Mesothelial cell of epicardium (in vitro differentiated cells): ENCODE measurements around the gene NTM. TPM values are rescaled to one million over a fixed set of nuclear protein-coding genes. Genes with fewer than 3 reads are reported as not detected.

Experiments used
- DNase-seq, 2 experiments: peaks; one replicate each; pipeline ENCODE4 v3.0.0; 2021; ENCODE audit warnings: low spot score in 2 of 2; ENCODE audit not compliant: unreplicated experiment in 2 of 2
- H3K27ac Mint-ChIP-seq: 2 replicates; pipeline ENCODE4 v1.8.0; 2021; ENCODE audit warnings: mixed read lengths
- H3K27me3 Mint-ChIP-seq: 2 replicates; pipeline ENCODE4 v1.8.0; 2021; ENCODE audit warnings: low read depth, mixed read lengths
- H3K36me3 Mint-ChIP-seq: 2 replicates; pipeline ENCODE4 v1.8.0; 2021; ENCODE audit warnings: mixed read lengths
- H3K4me1 Mint-ChIP-seq: 2 replicates; pipeline ENCODE4 v1.8.0; 2021; ENCODE audit warnings: mixed read lengths
- H3K4me3 Mint-ChIP-seq: 2 replicates; pipeline ENCODE4 v1.8.0; 2021; ENCODE audit warnings: mild to moderate bottlenecking, moderate library complexity, mixed read lengths
- H3K9me3 Mint-ChIP-seq: 2 replicates; pipeline ENCODE4 v1.8.0; 2021; ENCODE audit warnings: mixed read lengths
- total RNA-seq: library from RNA; stranded (reverse); gene quantifications from 3 replicates; pipeline ENCODE4 v1.2.1, GENCODE V29; 2021
- TF ChIP-seq, protein P1 (sequence below): fragments of 200-600 bp; sonication (generic); IDR thresholded peaks from one replicate; pipeline ENCODE4 v1.5.0; 2021; ENCODE audit warnings: antibody characterized with exemption; ENCODE audit not compliant: unreplicated experiment

The NTM gene
- total RNA-seq, 1 donor from 2014 or later, result 3.9 TPM

DNA sequence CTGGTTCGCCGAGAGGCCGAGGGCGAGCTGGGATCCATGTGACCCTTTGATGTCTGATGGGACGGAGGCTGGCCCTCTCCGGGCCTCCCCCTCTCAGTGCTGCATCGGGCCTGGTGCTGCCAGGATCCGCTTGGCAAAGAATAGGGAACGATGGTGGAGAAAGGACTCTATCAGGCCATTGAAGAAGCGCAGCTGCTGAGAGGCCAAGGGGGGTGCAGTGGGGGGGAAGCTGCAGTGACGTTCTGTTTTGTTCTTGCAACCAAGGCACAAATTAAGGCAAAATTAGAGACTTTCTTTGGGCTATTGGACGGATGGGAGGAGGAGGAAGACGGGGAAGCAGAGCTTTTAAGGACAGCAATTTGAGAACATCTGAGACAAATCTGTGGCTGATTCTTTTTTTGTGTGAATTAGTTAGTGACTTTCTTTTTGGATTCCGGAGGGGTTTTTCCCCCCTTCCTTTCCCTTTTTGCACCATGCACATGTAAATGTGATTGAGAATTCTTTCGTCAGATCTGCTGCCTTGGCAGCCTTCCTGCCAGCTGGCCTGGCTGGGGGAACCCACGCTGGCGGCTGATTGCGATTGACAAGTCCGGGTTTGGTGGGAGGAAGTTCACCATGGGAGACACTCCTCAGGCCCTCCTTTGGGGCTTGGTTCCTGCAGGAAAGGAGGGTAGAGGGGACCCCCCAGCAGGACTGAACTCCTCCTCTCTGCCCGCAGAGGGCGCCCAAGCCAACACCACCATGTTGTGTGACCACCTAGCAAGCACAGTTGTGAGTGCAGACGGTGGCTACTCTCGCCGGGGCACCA is 214.6 kb downstream of the NTM start:
- Mint-ChIP-seq H3K4me1 (no peaks in the 10 kb centered on the region), H3K4me3 (no peak overlapping the region), H3K27me3 (peaks cover 17% of the 10 kb centered on the region), H3K36me3 (no peaks in the 10 kb centered on the region), H3K9me3 (peaks cover 5% of the 10 kb centered on the region), H3K27ac (no peak overlapping the region)
- DNase-seq, result no peak
- TF ChIP-seq, protein P1, sequence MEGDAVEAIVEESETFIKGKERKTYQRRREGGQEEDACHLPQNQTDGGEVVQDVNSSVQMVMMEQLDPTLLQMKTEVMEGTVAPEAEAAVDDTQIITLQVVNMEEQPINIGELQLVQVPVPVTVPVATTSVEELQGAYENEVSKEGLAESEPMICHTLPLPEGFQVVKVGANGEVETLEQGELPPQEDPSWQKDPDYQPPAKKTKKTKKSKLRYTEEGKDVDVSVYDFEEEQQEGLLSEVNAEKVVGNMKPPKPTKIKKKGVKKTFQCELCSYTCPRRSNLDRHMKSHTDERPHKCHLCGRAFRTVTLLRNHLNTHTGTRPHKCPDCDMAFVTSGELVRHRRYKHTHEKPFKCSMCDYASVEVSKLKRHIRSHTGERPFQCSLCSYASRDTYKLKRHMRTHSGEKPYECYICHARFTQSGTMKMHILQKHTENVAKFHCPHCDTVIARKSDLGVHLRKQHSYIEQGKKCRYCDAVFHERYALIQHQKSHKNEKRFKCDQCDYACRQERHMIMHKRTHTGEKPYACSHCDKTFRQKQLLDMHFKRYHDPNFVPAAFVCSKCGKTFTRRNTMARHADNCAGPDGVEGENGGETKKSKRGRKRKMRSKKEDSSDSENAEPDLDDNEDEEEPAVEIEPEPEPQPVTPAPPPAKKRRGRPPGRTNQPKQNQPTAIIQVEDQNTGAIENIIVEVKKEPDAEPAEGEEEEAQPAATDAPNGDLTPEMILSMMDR, result no peak

DNA sequence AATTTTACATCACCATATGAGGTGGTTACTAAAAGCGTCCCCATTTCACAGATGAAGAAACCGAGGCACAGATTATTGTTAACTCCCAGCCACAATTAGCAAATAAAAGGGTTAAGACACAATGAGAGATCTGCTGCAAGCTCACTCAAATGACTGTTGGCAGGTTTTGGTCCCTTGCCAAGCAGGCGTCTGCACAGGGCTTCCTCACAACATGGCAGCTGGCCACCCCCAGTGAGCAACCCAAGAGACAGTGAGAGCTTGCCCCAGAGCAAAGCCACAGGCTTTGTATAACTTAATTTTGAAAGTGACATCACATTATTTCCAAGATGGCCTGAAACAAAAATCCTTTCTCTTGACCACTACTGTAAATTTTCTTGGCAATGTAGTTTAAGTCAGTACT is 217.6 kb downstream of the NTM start:
- Mint-ChIP-seq H3K4me1 (peaks cover 8% of the 10 kb centered on the region), H3K4me3 (no peak overlapping the region), H3K9me3 (peaks cover 5% of the 10 kb centered on the region), H3K27ac (no peak overlapping the region), H3K36me3 (no peaks in the 10 kb centered on the region), H3K27me3 (peaks cover 19% of the 10 kb centered on the region)
- no peak for DNase-seq
- TF ChIP-seq, protein P1, result no peak

DNA sequence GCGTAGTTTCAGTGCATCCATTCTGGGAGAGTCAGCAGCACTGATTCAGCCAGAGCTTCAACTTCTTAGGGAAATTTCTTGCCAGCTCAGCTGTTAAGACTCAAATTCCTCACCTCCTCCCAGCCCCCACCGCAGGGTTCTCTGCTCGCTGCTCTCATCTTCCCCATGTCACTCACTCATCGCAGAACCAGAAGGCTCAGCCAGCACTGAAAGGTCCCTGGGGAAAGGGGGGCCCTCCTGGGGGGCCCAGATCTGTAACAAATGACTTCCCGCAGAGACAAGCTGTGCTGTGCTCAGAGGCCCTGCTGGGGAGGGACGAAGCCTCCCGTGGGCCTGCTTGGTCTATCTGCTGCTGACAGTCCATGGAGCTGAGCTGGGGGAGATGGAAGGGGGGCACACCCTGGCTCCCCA is 220.6 kb downstream of the NTM start:
- no peak overlapping the region for H3K27ac Mint-ChIP-seq
- H3K9me3 Mint-ChIP-seq, result peaks cover 5% of the 10 kb centered on the region
- H3K4me1 Mint-ChIP-seq, result peaks cover 8% of the 10 kb centered on the region
- TF ChIP-seq, protein P1, result no peak
- H3K36me3 Mint-ChIP-seq, result no peaks in the 10 kb centered on the region
- no peak overlapping the region for H3K4me3 Mint-ChIP-seq
- H3K27me3 Mint-ChIP-seq, result peaks cover 30% of the 10 kb centered on the region
- no peak for DNase-seq

DNA sequence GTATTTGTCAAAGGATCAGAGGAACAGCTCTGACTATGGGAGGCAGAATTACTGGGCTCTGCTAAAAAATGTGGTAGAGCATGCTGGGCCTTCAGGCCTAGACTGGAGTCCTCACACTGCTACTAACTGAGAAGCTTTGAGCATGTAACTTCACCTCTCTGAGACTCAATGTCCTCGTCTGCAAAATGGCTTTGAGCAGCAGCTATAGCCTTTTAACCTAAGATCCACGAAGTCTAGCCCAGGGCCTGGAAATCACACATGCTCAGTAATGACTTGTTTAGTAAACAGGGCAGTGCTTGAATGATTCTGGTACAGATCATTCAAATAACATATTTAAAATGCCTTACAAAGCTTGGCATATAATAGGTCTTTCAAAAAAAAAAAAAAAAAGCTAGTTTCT is 221.7 kb downstream of the NTM start:
- peaks cover 8% of the 10 kb centered on the region for H3K4me1 Mint-ChIP-seq
- no peak overlapping the region for H3K27ac Mint-ChIP-seq
- H3K9me3 Mint-ChIP-seq, result peaks cover 5% of the 10 kb centered on the region
- DNase-seq, result no peak
- H3K27me3 Mint-ChIP-seq, result peaks cover 31% of the 10 kb centered on the region
- H3K36me3 Mint-ChIP-seq, result no peaks in the 10 kb centered on the region
- TF ChIP-seq, protein P1, result no peak
- H3K4me3 Mint-ChIP-seq, result no peak overlapping the region

DNA sequence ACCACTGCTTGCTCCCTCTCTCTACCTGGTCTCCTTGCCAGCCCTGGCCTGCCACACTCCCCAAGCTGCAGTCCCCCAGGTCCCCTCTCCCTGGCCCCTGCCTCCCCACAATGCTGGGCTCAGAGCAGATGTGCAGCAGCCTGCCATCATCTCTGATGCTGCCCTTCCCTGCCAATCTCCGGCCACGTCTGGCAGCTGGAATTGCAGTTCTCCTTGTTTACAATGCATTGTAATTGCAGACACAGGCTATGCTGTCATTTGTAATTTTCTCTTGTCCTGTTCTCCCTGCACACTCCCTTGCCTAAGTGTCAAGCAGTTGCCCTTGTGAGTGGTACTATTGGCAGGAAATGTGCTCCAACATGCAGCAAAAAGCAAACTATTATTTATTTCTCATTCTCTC is 222.3 kb downstream of the NTM start:
- no peak overlapping the region for H3K27ac Mint-ChIP-seq
- peaks cover 2% of the 10 kb centered on the region for H3K9me3 Mint-ChIP-seq
- no peaks in the 10 kb centered on the region for H3K36me3 Mint-ChIP-seq
- TF ChIP-seq, protein P1, result no peak
- no peak for DNase-seq
- peaks cover 31% of the 10 kb centered on the region for H3K27me3 Mint-ChIP-seq
- H3K4me1 Mint-ChIP-seq, result peaks cover 8% of the 10 kb centered on the region
- no peak overlapping the region for H3K4me3 Mint-ChIP-seq

DNA sequence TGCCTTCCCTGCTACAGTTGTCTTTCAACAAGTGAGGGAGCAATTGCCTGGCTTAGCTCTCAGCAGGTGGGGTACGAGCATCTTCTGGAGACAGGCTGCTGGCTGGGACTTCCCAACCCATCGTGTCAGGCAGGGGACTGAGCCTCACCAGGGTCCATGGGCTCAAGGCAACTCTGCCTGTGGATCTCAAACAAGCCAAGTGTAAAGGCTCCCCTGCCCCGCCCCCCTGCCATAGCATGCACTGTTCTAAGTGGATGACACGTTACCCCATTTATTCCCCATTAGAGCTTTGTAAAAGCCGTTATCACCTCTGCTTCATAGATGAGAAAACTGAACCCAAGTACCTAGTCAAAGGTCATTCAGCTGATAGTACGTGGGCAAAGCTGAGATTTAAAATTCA is 222.9 kb downstream of the NTM start:
- H3K27ac Mint-ChIP-seq, result no peak overlapping the region
- peaks cover 8% of the 10 kb centered on the region for H3K4me1 Mint-ChIP-seq
- peaks cover 32% of the 10 kb centered on the region for H3K27me3 Mint-ChIP-seq
- no peak for DNase-seq
- no peak overlapping the region for H3K4me3 Mint-ChIP-seq
- TF ChIP-seq, protein P1, result no peak
- no peaks in the 10 kb centered on the region for H3K9me3 Mint-ChIP-seq
- H3K36me3 Mint-ChIP-seq, result no peaks in the 10 kb centered on the region
